Urothelium cell line (cell line): ENCODE measurements around the gene NUTF2.

ENCODE experiments used
- DNase-seq: peaks from one replicate; pipeline ENCODE4 v3.0.0; 2011; ENCODE audit warnings: low spot score, mixed read lengths
- FAIRE-seq: peaks from 2 replicates; lab custom pipeline; 2011; peaks lifted over from hg19 to GRCh38; lab: Jason Lieb, UNC

Gene NUTF2

GRCh38 chr16:67846320-67847063 lies at the start of gene NUTF2:
Gene NUTF2, plus strand, starts transcription at chr16:67846933. Its CDS starts 18,198 bp downstream, at chr16:67865131.
- DNase-seq (peak; percentile 96), FAIRE-seq (no peak)

- no peak for FAIRE-seq
- no peak for DNase-seq
Measured at GRCh38 chr16:67800338-67800926, 46.3 kb upstream of the NUTF2 start.

GRCh38 chr16:67801241-67801640 lies 45.5 kb upstream of the NUTF2 start:
- no peak for FAIRE-seq

GRCh38 chr16:67801883-67802282 lies 44.9 kb upstream of the NUTF2 start:
- DNase-seq (no peak), FAIRE-seq (no peak)

More at GRCh38 chr16:67801241-67801640, 45.5 kb upstream of the NUTF2 start:
- no peak for DNase-seq

- FAIRE-seq (no peak), DNase-seq (no peak)
Measured at GRCh38 chr16:67803894-67804293, 42.8 kb upstream of the NUTF2 start.

- no peak for DNase-seq
Measured at GRCh38 chr16:67804853-67805542, 41.7 kb upstream of the NUTF2 start.

GRCh38 chr16:67805718-67806427 lies 40.9 kb upstream of the NUTF2 start:
- FAIRE-seq (no peak), DNase-seq (no peak)

More at GRCh38 chr16:67804853-67805542, 41.7 kb upstream of the NUTF2 start:
- no peak for FAIRE-seq

- FAIRE-seq (peak; percentile 74), DNase-seq (peak; percentile 97)
Measured at GRCh38 chr16:67806428-67807147, 40.1 kb upstream of the NUTF2 start, which contains the start of the genes RANBP10 and TSNAXIP1. Gene RANBP10, minus strand, starts transcription at chr16:67806560. Its CDS starts 24 bp downstream, at chr16:67806536. Gene TSNAXIP1, plus strand, starts transcription at chr16:67806889. Its CDS starts 261 bp downstream, at chr16:67807150.

- DNase-seq: no peak
- FAIRE-seq: no peak
Measured at GRCh38 chr16:67807148-67807682, 39.5 kb upstream of the NUTF2 start.

GRCh38 chr16:67811899-67812298 lies 34.8 kb upstream of the NUTF2 start:
- DNase-seq: no peak
- no peak for FAIRE-seq

GRCh38 chr16:67814567-67814966 lies 32.2 kb upstream of the NUTF2 start:
- DNase-seq: no peak
- no peak for FAIRE-seq

- DNase-seq: no peak
- FAIRE-seq: no peak
Measured at GRCh38 chr16:67820608-67821259, 26.0 kb upstream of the NUTF2 start.

GRCh38 chr16:67822511-67822910 lies 24.2 kb upstream of the NUTF2 start:
- DNase-seq (no peak), FAIRE-seq (no peak)

- DNase-seq: no peak
- no peak for FAIRE-seq
Measured at GRCh38 chr16:67825119-67825518, 21.6 kb upstream of the NUTF2 start.

GRCh38 chr16:67825906-67826305 lies 20.8 kb upstream of the NUTF2 start:
- DNase-seq: no peak
- FAIRE-seq: no peak

- FAIRE-seq (no peak), DNase-seq (no peak)
Measured at GRCh38 chr16:67828651-67829050, 18.1 kb upstream of the NUTF2 start.

GRCh38 chr16:67833030-67833414 lies 13.7 kb upstream of the NUTF2 start:
- DNase-seq: peak; percentile 41
- no peak for FAIRE-seq

- FAIRE-seq: peak; percentile 71
- DNase-seq: peak; percentile 97
Measured at GRCh38 chr16:67833415-67834241, 13.1 kb upstream of the NUTF2 start.

- DNase-seq (no peak), FAIRE-seq (no peak)
Measured at GRCh38 chr16:67834242-67834614, 12.5 kb upstream of the NUTF2 start.
